Neuronal stem cell (in vitro differentiated cells): Measurements from ENCODE around the gene KLK1.

Source experiments
- DNase-seq: peaks from one replicate; pipeline ENCODE4 v3.0.0-alpha.2; 2013; ENCODE audit warnings: low spot score
- H2AFZ ChIP-seq: one replicate; pipeline ENCODE4 v1.6.1; 2013; ENCODE audit warnings: mild to moderate bottlenecking, low read length, inconsistent platforms
- H2AK5ac ChIP-seq: 2 replicates; pipeline ENCODE4 v1.6.1; 2013; ENCODE audit warnings: low read depth, mild to moderate bottlenecking, inconsistent platforms, low read length, moderate library complexity, mixed read lengths
- H2BK120ac ChIP-seq: 2 replicates; pipeline ENCODE4 v1.6.1; 2013; ENCODE audit warnings: low read depth, mild to moderate bottlenecking, inconsistent platforms, low read length, moderate library complexity, mixed read lengths
- H2BK12ac ChIP-seq: one replicate; pipeline ENCODE4 v1.6.1; 2013; ENCODE audit warnings: low read length, inconsistent platforms
- H2BK15ac ChIP-seq: 2 replicates; pipeline ENCODE4 v1.6.1; 2013; ENCODE audit warnings: mild to moderate bottlenecking, low read length, inconsistent platforms, mixed read lengths
- H2BK5ac ChIP-seq: one replicate; pipeline ENCODE4 v1.6.1; 2013; ENCODE audit warnings: inconsistent platforms, mild to moderate bottlenecking, low read length, moderate library complexity
- H3K14ac ChIP-seq: one replicate; pipeline ENCODE4 v1.6.1; 2013; ENCODE audit warnings: low read length, inconsistent platforms
- H3K18ac ChIP-seq: 2 replicates; pipeline ENCODE4 v1.6.1; 2013; ENCODE audit warnings: low read length, inconsistent platforms
- H3K23ac ChIP-seq: 2 replicates; pipeline ENCODE4 v1.6.1; 2013; ENCODE audit warnings: low read depth, mild to moderate bottlenecking, mixed read lengths, low read length, inconsistent platforms; ENCODE audit not compliant: poor library complexity
- H3K27ac ChIP-seq: replicated peaks from 3 replicates; pipeline ENCODE4 v1.5.1; 2013; ENCODE audit warnings: low read length, inconsistent platforms
- H3K27me3 ChIP-seq, 3 experiments: 2 replicates each; pipeline ENCODE4 v1.6.1; 2013; ENCODE audit warnings: low read length in 3 of 3, mild to moderate bottlenecking in 2 of 3, inconsistent platforms in 1 of 3, low read depth in 1 of 3, mixed read lengths in 1 of 3, moderate library complexity in 1 of 3; ENCODE audit not compliant: control insufficient read depth in 3 of 3, insufficient read depth in 3 of 3
- H3K36me3 ChIP-seq, 2 donors: replicated peaks in 1 of 2; 2 replicates each; pipeline ENCODE4 v1.6.1; 2013; ENCODE audit warnings: low read length in 2 of 2; ENCODE audit not compliant: control insufficient read depth in 2 of 2, insufficient read depth in 2 of 2
- H3K4ac ChIP-seq: 2 replicates; pipeline ENCODE4 v1.6.1; 2013; ENCODE audit warnings: inconsistent platforms, mild to moderate bottlenecking, low read length, moderate library complexity
- H3K4me1 ChIP-seq, 2 donors: 1 replicate in 1 of 2; 2 replicates in 1 of 2; pipeline ENCODE4 v1.6.1; 2013; ENCODE audit warnings: low read length in 2 of 2, low read depth in 1 of 2; ENCODE audit not compliant: control insufficient read depth in 2 of 2, insufficient read depth in 1 of 2
- H3K4me2 ChIP-seq: one replicate; pipeline ENCODE4 v1.6.1; 2013; ENCODE audit warnings: mild to moderate bottlenecking, low read length, inconsistent platforms; ENCODE audit not compliant: insufficient read depth, poor library complexity, severe bottlenecking
- H3K4me3 ChIP-seq, 2 donors: 2 replicates each; pipeline ENCODE4 v1.5.1; 2013; ENCODE audit warnings: low read length in 2 of 2, mild to moderate bottlenecking in 2 of 2, inconsistent platforms in 1 of 2, moderate library complexity in 1 of 2
- H3K79me1 ChIP-seq: one replicate; pipeline ENCODE4 v1.6.1; 2013; ENCODE audit warnings: low read depth, mild to moderate bottlenecking, inconsistent platforms, low read length, moderate library complexity
- H3K9ac ChIP-seq: one replicate; pipeline ENCODE4 v1.6.1; 2013; ENCODE audit warnings: mild to moderate bottlenecking, low read depth, low read length, inconsistent platforms; ENCODE audit not compliant: poor library complexity
- H3K9me3 ChIP-seq, 2 donors: replicated peaks in 1 of 2; 2 replicates each; pipeline versions ENCODE3 to v1.6.1; 2013; ENCODE audit warnings: low read length in 2 of 2, mild to moderate bottlenecking in 2 of 2, inconsistent platforms in 1 of 2, low read depth in 1 of 2, mixed read lengths in 1 of 2, moderate library complexity in 1 of 2; ENCODE audit not compliant: control insufficient read depth in 2 of 2, insufficient read depth in 1 of 2
- H4K8ac ChIP-seq: one replicate; pipeline ENCODE4 v1.6.1; 2013; ENCODE audit warnings: low read depth, mild to moderate bottlenecking, inconsistent platforms, low read length, moderate library complexity
- H4K91ac ChIP-seq: one replicate; pipeline ENCODE4 v1.6.1; 2013; ENCODE audit warnings: low read length, low read depth, mild to moderate bottlenecking, inconsistent platforms; ENCODE audit not compliant: poor library complexity
- whole genome bisulfite sequencing, 2 donors: extraction: QIAGEN DNeasy Blood & Tissue Kit; methylation state at CpG; one replicate each; pipeline ENCODE4 v1.1.7; 2013; ENCODE audit warnings: missing lambda C conversion rate in 2 of 2, mixed read lengths in 1 of 2; ENCODE audit not compliant: insufficient read length in 2 of 2, insufficient replicate concordance in 1 of 2; ENCODE audit errors: extremely low coverage in 2 of 2; 5-methylcytosine and 5-hydroxymethylcytosine counted together

KLK1 gene

GRCh38 chr19:50792272-50793250 is 31.0 kb downstream of the KLK1 start:
- H2AFZ ChIP-seq: no peak overlapping the region
- H3K4me1 ChIP-seq: peaks cover 0 to 5% of the 10 kb centered on the region in 2 donors
- peaks cover 16 to 26% of the 10 kb centered on the region in 2 donors for H3K36me3 ChIP-seq
- no CpG with 5 or more reads among the region's 13 CpGs for WGBS, 2 donors
- no peak overlapping the region for H2BK12ac ChIP-seq
- H3K4me3 ChIP-seq: peak overlapping the region in 1 of 2 donors; percentile 53
- no peak overlapping the region for H3K14ac ChIP-seq
- H3K9me3 ChIP-seq: peaks cover 0 to 2% of the 10 kb centered on the region in 2 donors
- peaks cover 2% of the 10 kb centered on the region for H3K79me1 ChIP-seq
- no peak overlapping the region for H3K4ac ChIP-seq
- no peak overlapping the region for H2BK5ac ChIP-seq
- H3K18ac ChIP-seq: no peak overlapping the region
- no peaks in the 10 kb centered on the region for H3K27me3 ChIP-seq
- no peak overlapping the region for H2BK15ac ChIP-seq
- no peak overlapping the region for H3K9ac ChIP-seq
- H2BK120ac ChIP-seq: no peak overlapping the region
- no peak overlapping the region for H4K91ac ChIP-seq
- no peak overlapping the region for H3K4me2 ChIP-seq
- no peak overlapping the region for H2AK5ac ChIP-seq
- H3K23ac ChIP-seq: peak overlapping the region; percentile 17
- H3K27ac ChIP-seq: no peak overlapping the region
- no peak overlapping the region for H4K8ac ChIP-seq
- DNase-seq: no peak

GRCh38 chr19:50791594-50792271 is 31.9 kb downstream of the KLK1 start:
- Histone ChIP-seq H3K4me3 (no peak overlapping the region), H3K23ac (peak overlapping the region; percentile 17), H2AK5ac (peak overlapping the region; percentile 69), H2BK120ac (no peak overlapping the region), H2BK12ac (no peak overlapping the region), H3K9me3 (peaks cover 0 to 2% of the 10 kb centered on the region in 2 donors), H3K27ac (no peak overlapping the region), H3K36me3 (peaks cover 10 to 18% of the 10 kb centered on the region in 2 donors), H3K79me1 (peaks cover 2% of the 10 kb centered on the region), H4K91ac (no peak overlapping the region), H4K8ac (no peak overlapping the region), H2BK15ac (no peak overlapping the region), H3K9ac (no peak overlapping the region), H3K4ac (no peak overlapping the region), H3K27me3 (no peaks in the 10 kb centered on the region), H3K18ac (peak overlapping the region; percentile 11), H3K4me1 (peaks cover 0 to 5% of the 10 kb centered on the region in 2 donors), H3K14ac (no peak overlapping the region), H2AFZ (no peak overlapping the region), H2BK5ac (no peak overlapping the region), H3K4me2 (no peak overlapping the region)
- WGBS, 2 donors: no CpG with 5 or more reads among the region's 47 CpGs
- DNase-seq: no peak

DNA sequence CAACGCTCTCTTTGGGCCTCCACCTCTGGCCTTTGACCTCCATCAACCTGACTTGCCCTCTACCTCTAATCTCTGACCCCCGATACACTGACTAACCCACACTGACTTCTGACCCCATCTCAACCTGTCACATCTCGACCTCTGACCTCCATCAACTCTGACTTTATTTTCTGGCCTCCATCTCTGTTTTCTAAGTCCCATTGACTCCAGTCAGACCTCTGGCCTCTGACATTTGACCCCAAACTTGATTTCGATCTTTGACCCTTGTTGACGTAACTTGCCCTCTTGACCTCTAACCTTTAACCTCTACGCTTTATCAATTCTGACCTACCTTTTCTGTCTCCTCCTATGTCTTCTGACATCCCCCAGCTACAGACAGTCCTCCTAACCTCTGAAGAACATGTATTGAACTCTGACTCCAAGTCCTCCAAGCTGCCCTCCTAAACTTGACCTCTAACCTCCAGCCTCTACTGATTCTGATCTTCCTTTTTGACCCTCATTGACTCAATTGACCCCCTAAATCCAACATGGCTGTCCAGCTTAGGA is 32.6 kb downstream of the KLK1 start:
- Histone ChIP-seq H3K9me3 (peaks cover 0 to 2% of the 10 kb centered on the region in 2 donors), H3K9ac (no peak overlapping the region), H4K8ac (no peak overlapping the region), H2AFZ (no peak overlapping the region), H3K14ac (no peak overlapping the region), H3K4me1 (peaks cover 4 to 5% of the 10 kb centered on the region in 2 donors), H3K27ac (no peak overlapping the region), H3K4me2 (no peak overlapping the region), H3K4me3 (no peak overlapping the region), H3K27me3 (no peaks in the 10 kb centered on the region), H3K23ac (no peak overlapping the region), H2BK12ac (no peak overlapping the region), H2AK5ac (no peak overlapping the region), H2BK5ac (no peak overlapping the region), H3K79me1 (peaks cover 2% of the 10 kb centered on the region), H3K4ac (no peak overlapping the region), H3K36me3 (peaks cover 8 to 11% of the 10 kb centered on the region in 2 donors), H2BK15ac (no peak overlapping the region), H4K91ac (no peak overlapping the region), H2BK120ac (no peak overlapping the region), H3K18ac (no peak overlapping the region)
- DNase-seq: no peak
- WGBS, 2 donors: no CpG with 5 or more reads among the region's 6 CpGs

- peak within 1 kb of the TSS; percentile 16 for H3K9ac ChIP-seq
- no peak within 1 kb of the TSS for H3K14ac ChIP-seq
- no peak within 1 kb of the TSS for H2AFZ ChIP-seq
- H3K4me1 ChIP-seq: peaks cover 5 to 10% of the 10 kb centered on the region in 2 donors
- H4K91ac ChIP-seq: no peak within 1 kb of the TSS
- no peak within 1 kb of the TSS for H2BK120ac ChIP-seq
- H3K79me1 ChIP-seq: peaks cover 2% of the 10 kb centered on the region
- no peak within 1 kb of the TSS for H3K4me2 ChIP-seq
- no peaks in the 10 kb centered on the region for H3K27me3 ChIP-seq
- no peak within 1 kb of the TSS for H2BK12ac ChIP-seq
- peak within 1 kb of the TSS; percentile 55 for H3K18ac ChIP-seq
- H4K8ac ChIP-seq: no peak within 1 kb of the TSS
- peaks cover 5% of the 10 kb centered on the region in 2 donors for H3K36me3 ChIP-seq
- no CpG with 5 or more reads among the region's 15 CpGs for WGBS, 2 donors
- peak within 1 kb of the TSS; percentile 51 for H2AK5ac ChIP-seq
- no peak within 1 kb of the TSS for H2BK15ac ChIP-seq
- peaks cover 0 to 2% of the 10 kb centered on the region in 2 donors for H3K9me3 ChIP-seq
- no peak within 1 kb of the TSS for H3K4me3 ChIP-seq
- DNase-seq: no peak
- no peak within 1 kb of the TSS for H2BK5ac ChIP-seq
- no peak within 1 kb of the TSS for H3K4ac ChIP-seq
- no peak within 1 kb of the TSS for H3K27ac ChIP-seq
- no peak within 1 kb of the TSS for H3K23ac ChIP-seq
These were observed 33.2 kb downstream of the KLK1 start, which contains the start of gene ACP4 for GRCh38 chr19:50790396-50790795. ACP4 (plus strand) TSS chr19:50790415; CDS start chr19:50790415, 0 bp downstream.
